Activated CD4-positive, alpha-beta T cell treated with anti-CD3 and anti-CD28 coated beads for 4 hours (primary cell): Measurements from ENCODE around the gene L3MBTL3.

Experiments used
- DNase-seq, 2 donors: peaks; one replicate each; pipeline ENCODE4 v3.0.0-alpha.2; 2020

The L3MBTL3 gene

DNA sequence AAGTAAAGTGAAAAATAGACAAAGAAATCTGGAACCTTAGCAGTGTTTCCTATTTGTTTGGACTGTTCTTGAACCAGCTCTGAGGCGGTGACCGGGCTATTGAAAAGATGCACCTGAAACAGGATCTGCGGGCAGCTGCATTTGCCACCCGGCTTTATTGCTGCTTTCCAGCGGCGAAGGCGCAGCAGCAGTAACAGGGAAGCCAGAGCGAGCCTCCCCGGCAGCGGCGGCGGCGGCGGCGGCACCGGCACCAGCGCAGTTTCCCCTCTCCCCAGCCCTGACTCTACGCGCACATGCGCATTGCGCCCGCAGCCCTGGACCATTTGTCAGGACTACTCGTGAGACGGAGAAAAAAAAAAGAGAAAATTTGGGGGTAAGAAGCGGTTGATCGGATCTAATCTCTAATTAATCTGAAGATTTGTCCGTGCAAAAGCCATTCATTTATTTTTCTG, at the start of gene L3MBTL3:
Gene L3MBTL3, plus strand, starts transcription at position 290 of the 452 bp plus-strand sequence. CDS start 24,119 bp downstream, outside the sequence.
- DNase-seq: peak; percentile 87 to 89

DNA sequence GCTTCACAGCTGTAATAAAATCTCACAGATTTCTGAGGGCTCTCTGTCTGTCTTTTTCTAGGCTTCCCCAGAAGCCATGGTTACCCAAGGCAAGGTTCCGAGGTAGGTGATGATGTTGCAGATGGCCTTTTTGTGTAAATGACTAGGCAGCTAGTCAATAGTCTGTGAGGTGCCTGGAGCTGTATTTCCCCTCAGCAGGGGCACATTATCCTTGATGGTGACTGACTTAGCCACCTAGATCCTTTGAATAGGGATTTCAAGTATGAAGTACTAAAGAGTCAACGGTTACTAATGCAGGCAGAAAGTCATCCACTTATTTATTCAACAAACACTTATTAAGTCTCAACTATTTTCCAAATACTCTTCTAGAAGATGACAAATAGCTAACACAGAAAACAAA, 49.3 kb upstream of the L3MBTL3 start:
- DNase-seq: no peak

DNA sequence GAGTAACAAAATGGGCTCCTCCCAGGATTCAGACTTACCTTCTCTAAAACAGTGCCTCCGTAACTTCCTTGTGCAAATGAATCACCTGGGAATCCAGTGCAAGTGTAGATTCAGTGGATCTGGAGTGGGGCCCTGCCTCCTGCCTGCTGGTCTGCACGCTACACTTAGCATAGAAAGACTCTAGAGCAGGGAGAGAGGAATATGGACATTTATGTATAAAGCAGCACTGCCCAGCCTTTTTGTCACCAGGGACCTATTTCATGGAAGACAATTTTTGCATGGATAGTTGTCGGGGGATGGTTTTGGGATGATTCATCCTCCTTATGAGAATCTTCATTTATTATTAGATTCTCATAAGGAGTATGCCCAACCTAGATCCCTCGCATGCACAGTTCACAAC, 42.3 kb upstream of the L3MBTL3 start:
- no peak for DNase-seq

DNA sequence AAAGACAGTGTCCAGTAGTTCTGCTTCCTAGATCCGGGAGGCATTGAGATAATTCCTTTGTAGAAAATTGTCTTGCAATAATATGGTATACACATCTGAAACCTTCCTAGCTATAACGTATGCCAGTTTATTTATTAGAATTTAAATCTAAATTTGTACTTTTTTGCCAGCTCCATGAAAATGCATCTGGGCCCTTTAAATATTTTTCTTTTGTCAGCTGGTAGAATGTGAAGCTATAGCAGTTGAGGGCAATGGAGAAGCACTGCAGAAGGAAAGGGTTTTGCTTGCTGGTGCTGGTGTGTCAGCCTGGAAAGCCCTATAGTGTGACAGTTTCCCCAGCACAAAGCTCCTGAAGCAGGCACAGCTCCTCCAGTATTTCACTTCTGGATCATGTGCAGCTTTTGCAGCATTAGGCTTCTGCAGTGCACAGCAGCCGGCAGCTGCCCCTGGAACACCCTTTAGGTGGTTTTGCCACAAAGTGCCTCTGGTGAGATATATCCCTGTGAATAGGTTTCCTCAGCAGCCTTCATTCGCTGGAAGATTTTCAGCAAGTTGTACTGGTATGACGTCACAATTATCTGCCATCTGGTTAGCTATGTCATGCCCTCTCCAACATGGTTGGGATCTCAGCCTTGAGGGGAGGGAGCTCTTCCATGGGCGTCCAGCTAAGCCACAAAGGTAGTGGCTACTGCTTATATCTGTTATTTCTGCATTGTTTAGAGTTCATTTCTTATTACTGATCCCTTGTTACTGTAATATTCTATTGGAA, 40.0 kb upstream of the L3MBTL3 start:
- no peak for DNase-seq

DNA sequence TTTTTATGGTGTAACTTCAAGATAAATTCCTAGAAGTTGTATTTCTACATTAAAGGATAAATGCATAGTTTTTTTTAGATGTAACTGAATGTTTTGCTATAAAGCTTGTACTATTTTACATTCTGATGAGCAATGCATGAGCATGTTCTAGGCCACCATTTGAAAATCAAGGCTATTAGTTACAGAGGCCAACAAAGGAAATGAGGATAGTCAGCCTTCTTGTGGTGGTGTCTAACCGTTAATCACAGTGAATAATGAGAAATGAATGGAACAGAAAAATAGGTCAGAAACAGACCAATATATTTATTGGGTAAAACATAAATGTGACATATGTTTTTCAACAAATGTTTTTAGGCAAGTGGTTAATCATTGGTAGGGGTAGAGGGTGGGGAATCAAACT, 37.6 kb upstream of the L3MBTL3 start:
- DNase-seq: no peak

DNA sequence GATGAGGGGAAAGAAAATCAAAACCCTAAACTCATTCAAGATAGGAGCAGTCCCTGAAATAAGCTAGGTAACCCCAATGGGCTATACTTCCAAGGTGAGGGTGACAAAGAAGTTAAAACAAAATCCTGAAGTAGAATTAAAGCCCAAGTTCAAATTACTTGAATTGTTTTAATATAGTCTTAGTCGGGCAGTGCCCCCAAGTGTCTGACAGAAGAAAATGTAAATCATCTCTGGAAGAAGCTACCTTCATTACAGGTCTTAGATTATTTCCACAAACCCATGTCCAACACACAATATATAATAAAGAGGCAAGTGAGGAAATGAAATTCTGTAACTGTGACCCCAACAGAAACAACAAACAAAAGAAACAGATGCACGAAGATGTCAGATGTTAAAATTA, 36.8 kb upstream of the L3MBTL3 start:
- DNase-seq: no peak

DNA sequence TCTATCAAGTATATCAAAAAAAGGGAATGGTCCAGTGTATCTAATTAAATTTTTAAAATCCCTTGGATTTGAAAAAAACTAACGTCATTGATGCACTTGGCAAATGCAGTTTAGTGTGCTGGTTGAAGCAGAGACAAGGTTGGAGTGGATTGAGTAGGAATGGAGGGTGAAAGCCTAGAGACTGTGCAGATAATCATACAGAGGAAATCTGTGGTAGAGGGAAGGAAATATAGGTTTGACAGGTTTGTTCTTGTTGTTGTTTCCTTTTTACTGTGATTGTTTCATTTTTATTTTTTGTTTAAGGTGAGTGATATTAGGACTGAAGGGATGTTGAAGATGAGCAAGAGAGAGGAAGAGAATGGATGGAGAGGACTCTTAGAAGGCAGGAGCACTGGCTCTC, 29.0 kb upstream of the L3MBTL3 start:
- DNase-seq: no peak

DNA sequence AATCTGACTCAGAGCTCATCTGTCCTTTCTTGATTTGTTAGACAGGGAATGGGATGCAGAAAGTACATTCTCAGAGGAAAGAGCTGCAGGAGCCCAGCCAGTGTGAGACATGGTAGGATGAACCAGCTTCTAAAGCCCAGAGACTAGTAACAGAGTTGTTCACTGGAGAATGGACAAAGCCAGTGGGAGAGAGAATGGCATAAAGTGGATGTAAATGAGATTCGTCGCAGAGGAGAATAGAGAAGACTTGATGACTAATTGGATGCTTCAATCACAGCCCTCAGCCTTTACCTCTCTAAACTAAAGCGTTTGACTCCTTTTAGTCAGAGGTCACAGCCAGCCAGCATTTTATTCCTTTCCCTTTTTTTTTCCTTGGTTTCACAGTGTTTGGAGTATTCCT, 25.5 kb upstream of the L3MBTL3 start:
- no peak for DNase-seq

DNA sequence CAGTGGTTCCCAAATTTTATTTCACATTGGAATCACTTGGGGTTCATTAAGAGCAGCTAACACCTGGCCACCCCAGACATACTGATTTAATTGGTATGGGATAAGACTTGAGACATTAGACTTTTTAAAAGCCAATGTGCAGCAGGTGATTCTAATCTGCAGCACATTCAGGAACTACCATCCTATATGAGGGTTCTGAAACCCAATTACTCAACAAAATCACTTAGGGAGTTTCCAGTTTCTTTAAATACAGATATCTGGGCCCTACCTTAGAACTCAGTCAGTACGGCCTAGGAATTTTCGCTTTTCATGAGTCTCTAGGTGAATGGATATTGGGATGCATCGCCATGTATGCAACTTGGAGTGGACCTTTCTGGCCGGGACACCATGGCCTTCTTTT, 24.0 kb upstream of the L3MBTL3 start:
- DNase-seq: no peak

DNA sequence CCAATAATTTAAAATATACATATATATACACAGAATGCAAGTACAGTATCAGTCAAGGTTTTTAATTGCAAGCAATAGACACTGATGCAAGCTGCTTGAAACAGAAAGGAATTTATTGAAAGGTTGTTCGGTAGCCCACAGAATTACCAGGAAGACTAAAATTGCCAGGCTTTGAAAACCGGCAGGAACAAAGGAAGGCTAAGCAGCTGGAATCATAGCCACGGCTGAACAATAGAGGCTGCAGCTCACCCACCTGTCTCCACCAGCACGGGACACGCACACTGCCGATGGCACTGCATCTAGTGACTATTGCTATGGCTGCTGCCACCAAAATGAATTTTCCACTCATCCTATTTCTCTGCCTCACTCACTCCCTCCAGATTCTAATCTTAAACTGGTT, 22.0 kb upstream of the L3MBTL3 start:
- DNase-seq: no peak

DNA sequence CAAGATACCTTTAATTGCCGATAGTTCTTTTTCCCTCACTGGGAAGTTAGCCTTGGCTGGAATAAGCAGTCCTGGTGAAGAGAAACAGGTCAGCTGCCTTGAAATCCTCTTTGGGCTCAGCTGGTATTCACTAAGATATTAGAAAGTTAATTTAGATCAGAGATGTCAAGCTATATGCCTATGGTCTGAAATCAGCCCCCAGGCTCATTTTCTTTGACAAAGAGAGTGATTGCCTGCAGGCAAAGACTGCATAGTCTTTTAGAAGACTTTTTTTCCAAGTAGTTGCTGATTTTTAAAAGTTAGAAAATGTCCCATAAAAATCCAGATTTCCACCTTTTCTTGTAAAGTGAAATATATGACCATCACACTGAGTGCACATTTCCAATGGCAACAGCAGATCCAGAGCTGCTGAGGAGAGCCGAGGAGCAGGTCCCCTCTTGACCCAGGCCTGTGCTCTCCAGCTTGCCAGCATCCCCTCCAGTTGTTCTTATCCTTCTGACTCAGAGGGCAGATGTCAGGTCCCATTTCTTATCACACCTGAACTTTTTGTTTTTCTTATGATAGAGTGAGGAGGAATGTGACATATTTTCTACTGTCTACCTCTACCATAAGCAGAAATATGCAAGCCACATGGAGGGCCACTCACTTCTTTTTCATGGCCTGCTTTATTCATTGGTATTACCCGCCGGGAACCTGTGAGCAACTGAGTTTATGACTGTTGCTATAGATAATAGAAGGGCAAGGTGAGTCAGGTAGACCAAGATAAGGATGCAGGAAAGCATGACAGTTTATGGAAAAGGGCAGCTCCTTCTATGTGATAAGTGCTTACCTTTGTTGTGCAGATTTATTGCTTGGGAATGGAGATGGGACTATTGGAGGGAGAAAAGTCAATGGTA, 17.6 kb upstream of the L3MBTL3 start:
- no peak for DNase-seq

DNA sequence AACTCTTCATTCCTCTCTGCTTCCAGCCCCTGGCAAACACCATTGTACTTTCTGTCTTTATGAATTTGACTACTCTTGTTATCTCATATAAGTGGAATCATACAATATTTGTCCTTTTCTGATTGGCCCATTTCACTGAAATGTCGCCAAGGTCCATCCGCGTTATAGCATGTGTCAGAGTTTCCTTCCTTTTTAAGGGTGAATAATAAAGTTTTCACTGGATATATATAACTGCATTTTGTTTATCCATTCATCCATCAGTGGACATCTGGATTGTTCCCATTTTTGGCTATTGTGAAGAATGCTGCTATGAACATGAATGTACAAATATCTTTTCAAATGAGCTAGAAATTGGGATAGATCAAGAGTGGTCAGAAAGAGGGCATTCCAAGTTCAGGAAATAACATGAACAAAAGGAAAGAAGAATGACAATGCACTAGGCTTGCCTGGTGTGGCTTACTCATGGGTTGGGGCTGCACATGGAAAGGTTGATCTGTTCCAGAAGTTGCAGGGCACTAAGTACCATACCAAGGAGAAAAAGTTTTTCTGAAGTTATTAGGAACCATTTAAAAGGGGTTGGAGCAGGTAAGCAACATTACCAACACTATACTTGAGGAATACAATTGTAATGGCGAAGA, 10.0 kb upstream of the L3MBTL3 start:
- DNase-seq: no peak

DNA sequence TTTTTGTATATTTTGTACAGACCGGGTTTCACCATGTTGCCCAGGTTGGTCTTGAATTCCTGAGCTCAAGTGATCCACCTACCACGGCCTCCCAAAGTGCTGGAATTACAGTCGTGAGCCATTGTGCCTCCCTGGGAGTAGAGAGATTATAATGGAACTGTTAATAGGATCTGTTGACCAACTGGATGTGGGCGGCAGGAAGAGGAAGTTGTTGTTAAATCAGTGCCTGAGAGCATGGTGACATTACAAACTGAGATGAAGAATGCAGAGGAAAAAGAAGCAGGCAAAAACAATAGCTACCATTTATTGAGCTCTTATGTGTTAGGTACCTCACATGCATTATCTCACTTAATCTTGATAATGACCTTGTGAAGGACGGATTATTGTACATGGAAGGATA, 9.2 kb upstream of the L3MBTL3 start:
- DNase-seq: no peak

DNA sequence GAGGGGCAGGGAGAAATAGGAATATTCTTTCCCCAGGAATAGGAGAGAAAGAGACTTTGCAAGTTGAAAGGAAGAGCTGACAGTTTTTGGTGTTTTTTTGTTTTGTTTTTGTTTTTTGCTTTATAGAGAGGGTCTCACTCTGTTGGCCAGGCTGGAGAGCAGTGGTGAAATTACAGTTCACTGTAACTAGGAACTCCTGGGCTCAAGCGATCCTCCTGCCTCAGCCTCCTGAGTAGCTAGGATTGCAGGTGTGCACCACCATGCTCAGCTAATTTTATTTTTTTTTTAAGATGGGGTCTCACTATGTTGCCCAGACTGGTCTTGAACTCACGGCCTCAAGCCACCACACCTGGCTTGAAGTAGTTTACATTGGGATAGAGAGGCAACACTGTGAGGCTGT, 8.0 kb upstream of the L3MBTL3 start:
- DNase-seq: no peak

DNA sequence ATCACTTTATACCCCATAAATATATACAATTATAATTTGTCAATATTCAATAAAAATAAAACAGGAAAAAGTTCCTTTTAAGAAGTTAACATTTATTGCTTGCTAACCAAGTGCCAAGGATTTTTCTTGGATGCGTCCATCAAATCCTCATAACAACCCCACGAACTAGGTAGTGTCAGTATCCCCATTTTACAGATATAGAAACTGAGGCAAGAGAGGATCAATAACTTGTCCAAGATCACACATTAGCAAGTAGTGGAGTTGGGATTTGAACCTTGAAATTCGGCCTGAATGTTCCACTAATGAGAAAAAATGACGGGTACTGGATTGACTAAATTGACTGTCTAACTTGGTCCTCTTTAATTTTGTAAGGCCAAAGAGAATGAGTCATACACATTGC, 5.7 kb upstream of the L3MBTL3 start:
- DNase-seq: no peak

DNA sequence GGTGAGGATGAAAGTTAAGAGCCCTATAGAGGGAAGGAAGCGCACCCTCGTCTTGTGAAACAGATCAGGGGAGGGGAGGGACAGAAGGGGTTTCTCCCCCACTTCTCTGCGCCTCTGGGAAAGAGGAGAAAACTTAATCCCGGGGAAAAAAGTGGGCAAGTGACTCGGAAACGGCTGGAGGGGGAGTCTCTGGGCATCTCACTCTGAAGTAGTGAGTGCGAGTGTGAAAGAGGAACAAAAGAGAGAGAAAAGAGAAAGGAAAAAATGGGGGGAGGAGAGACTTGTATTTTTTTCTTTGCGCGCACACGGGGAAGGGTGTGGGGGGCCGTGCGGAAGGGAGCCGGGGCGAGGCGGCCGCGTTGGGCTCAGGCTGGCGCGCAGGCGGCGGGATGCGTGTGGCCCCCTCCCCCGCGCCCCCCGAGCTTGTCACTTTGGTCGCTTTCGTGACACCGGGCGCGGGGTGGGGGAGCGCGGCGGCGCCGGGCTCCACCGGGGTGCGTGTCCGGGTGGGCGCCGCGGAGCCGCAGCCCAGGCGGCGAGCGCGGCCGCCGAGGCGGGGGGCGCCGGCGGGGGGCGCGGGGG, 454 bp downstream of the L3MBTL3 start:
- peak; percentile 32 to 45 for DNase-seq

DNA sequence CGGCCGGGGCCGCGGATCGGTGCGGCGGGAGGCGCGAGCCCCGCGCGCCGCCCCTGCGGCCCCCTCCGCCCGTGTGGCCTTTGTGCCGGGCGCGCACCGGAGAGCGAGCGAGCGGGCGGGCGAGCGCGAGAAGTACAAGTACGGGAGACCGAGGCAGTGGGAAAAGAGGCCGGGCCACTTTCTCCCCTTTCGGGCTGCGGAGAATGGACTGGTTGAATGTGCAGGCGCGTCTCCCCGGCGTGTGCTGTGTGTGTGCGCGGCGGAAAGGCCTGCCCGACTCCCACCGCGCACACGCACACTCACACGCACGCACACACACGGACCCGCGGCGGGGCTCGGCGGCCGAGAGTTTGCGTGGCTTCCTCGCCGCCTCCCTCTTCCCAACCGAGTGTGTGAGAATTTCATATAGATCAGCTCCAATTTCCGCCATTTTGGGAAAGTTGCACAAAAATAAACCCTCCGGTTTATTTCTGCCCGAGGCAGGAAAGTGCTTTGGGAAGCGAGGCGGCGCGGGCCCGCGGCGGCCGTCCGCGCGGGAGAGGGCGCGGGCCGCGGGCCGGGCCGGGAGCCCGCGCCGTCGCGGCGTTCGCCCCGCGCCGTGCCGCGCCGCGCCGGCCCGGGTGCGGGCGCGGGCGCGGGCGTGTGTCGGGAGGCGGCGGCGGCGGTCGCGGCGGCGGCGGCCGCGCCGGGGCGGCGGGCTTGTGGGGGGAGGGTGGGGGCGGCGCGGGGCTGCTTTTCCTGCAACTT, 1.1 kb downstream of the L3MBTL3 start:
- peak; percentile 30 to 32 for DNase-seq

DNA sequence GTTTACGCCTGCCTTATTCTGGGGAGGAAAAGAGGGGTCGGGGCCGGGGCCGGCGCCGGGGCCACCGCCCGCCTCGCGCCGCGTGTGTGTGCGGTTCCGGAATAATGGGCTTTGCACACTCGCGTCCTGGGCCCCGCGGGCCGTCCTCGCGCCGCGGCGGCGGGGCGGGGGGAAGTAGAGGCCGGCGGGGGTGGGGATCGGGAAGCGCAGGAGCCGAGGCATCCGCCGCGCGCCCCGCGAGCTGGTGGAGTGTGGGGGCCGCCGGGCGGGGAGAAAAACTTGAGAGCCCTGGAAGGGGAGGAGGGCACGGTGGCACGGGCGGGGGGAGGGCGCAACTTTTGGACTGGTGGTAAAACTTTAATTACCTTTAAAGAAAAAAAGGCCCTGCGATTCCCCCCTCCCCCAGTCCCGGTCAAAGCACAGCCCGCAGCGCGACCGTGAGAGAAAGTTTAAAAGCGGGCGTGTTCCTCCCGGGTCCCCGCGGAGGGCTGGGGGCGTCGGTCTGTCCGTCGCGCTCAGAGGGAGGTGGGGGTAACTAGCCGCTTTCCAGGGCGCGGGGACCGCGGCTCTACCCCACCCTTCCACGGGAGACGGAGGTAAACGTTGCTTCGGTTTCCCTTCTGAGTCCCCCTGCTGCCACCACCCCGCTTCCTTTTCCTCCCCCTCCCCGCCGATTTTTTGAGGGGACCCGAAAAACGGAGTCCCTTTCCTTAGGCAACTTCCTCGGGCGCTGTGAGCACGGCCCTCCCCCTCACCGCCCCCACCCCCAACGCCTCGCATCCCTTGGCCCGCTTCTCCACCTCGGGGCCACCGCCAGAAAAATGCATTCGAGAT, 1.9 kb downstream of the L3MBTL3 start:
- DNase-seq: peak; percentile 38 to 46

DNA sequence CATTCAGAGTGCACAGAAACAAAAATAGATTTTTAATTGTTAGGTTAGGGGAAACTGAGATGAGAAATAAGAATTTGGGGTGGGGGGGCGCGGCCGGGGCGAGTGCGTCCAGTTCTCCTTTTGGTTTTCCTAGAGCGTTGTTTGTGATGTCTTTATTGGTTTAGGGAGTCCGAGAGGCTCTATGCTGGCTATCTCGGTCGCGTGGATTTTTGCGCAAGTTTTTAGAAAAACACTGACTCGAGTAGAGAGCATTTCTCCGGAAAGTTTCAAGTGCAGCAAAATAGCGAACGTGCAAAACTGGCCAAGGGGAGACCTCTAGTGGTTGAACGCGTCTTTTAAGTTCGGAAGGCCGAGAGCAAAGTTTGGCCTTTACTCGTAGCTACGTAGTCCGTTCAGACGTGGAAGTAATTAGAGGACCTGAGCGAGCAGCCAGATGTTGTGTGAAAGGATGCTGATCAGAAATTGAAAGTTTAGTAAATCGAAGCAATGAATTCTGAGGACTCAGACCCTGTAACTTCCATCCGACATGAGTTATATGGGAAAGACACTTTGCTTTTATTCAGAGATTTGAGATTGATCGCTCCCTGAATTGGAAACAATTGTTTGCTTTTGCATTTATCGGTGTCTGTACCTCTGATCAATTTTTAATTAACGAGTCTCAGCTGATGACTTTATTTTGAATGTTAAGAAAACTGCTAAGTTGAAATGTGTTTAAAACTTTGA, 2.7 kb downstream of the L3MBTL3 start:
- DNase-seq: peak; percentile 74 to 82

DNA sequence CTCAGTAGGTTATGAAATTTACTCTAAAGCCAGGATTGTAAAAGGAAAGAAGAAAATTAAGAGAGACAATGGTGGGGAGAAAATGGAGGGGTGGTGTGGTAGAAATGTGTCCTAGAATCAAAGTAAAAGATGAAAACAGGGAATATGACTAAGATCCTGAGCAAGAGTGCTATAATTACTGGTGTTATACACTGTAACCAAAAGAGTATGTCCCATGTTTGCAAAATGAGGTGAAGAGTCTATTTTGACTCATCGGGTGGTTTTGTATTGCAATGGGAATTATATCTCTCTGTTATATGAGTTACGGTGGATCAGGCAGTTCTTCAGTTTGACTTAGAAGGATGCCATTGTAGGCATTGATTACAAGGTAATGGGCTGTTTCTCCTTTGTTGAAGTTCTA, 8.5 kb downstream of the L3MBTL3 start:
- no peak for DNase-seq

DNA sequence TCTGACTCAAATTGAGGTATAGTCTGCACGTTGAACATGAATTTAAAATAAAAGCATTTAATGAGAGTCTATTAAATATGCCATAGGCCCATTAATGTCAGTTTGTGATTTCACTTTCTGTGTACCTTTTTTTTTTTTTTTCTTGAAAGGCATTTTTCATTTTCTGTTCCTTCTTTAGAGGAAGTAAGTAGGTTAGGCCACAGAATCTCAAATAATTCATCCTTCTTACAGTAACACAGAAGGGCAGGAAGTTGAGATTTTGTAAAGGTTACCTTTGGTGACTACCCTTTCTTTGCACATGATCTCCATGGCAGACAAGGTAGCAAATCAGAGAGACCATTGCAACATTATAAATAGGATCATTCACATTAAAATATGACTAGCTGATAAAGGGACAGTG, 9.6 kb downstream of the L3MBTL3 start:
- DNase-seq: no peak
